ENCODE data around the gene ZNF600. TPM values are rescaled to one million over a fixed set of nuclear protein-coding genes. Genes with fewer than 3 reads are reported as not detected.

Gene ZNF600
- total and polyA plus RNA-seq, 9 of the 15 experiments (the other 6 are each of a cell fraction or from before 2014, with no cell fraction given) = 5.7 to 21.5 (median 17.6) TPM

DNA sequence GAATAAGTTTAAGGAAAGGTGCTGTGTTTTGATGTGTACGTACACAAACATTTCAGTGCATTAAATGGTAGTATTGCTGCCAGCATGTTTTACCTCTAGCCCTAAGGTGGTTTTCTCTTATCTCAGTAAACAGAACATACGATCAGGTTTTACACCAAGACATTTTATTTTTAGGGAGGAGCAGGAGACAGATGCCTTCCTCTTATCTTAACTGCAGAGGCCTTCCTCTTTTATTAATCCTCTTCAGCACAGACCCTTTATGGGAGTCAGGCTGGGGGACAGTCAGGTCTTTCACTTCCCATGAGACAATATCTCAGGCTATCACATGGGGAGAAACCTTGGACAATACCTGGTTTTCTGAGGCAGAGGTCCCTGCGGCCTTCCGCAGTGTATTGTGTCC is 36.8 kb downstream of the ZNF600 start:
- POLR2A ChIA-PET = no interaction called here
- no TSS peak for BruUV-seq (replicated peaks)
- CTCF ChIA-PET (ENCODE audit: low intra/inter-chr PET ratio) = no interaction called here
- H3K36me3 ChIP-seq (ENCODE audit: control insufficient read depth, insufficient read depth, low read length) = no peaks in the 10 kb centered on the region
- 7% methylated on average over 4 of the region's 4 CpGs for WGBS (ENCODE audit: insufficient coverage, low coverage, missing lambda C conversion rate)
- peak; percentile 8; the same call in 1 of the 2 replicates for TF ChIP-seq GATA2 (CRISPR knock-in tag; IDR thresholded peaks at IDR 0.05)
- TF ChIP-seq ARID1B (IDR thresholded peaks at IDR 0.05) = peak; percentile 64
- TF ChIP-seq TEAD4 (IDR thresholded peaks at IDR 0.05; ENCODE audit: low read length) = peak; percentile 79
- no peak for TF ChIP-seq TEAD4 (CRISPR knock-in tag; IDR thresholded peaks at IDR 0.05; ENCODE audit: borderline replicate concordance)
- TF ChIP-seq NFIC (IDR thresholded peaks at IDR 0.05) = 0 out of 2 replicates have a peak, but pooled peaks have one; percentile 23
- TF ChIP-seq NFE2L1 (tag; IDR thresholded peaks at IDR 0.05; ENCODE audit: borderline replicate concordance, low read depth) = no peak
- TF ChIP-seq CBFA2T2 (conservative IDR thresholded peaks at IDR 0.05) = peak; percentile 74
- peak; percentile 42; the same call in 1 of the 2 replicates for TF ChIP-seq KLF16 (IDR thresholded peaks at IDR 0.05)
- TF ChIP-seq CBFA2T3 (IDR thresholded peaks at IDR 0.05) = peak; percentile 84
- TF ChIP-seq TCF3 (CRISPR knock-in tag; IDR thresholded peaks at IDR 0.05) = peak; percentile 57
- TF ChIP-seq U2AF2 (optimal IDR thresholded peaks at IDR 0.05; ENCODE audit: low read depth, low read length) = no peak
- no peak for TF ChIP-seq LEF1 (IDR thresholded peaks at IDR 0.05)
- TF ChIP-seq, protein P1, sequence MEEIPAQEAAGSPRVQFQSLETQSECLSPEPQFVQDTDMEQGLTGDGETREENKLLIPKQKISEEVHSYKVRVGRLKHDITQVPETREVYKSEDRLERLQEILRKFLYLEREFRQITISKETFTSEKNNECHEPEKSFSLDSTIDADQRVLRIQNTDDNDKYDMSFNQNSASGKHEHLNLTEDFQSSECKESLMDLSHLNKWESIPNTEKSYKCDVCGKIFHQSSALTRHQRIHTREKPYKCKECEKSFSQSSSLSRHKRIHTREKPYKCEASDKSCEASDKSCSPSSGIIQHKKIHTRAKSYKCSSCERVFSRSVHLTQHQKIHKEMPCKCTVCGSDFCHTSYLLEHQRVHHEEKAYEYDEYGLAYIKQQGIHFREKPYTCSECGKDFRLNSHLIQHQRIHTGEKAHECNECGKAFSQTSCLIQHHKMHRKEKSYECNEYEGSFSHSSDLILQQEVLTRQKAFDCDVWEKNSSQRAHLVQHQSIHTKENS (CRISPR knock-in tag; IDR thresholded peaks at IDR 0.05) = no peak
- no peak for TF ChIP-seq ARID2 (IDR thresholded peaks at IDR 0.05)
- no peak for TF ChIP-seq NR3C1 (CRISPR knock-in tag; IDR thresholded peaks at IDR 0.05)
- TF ChIP-seq NCOR1 (IDR thresholded peaks at IDR 0.05) = peak; percentile 62
- peak; percentile 43; the same call in 1 of the 2 replicates for TF ChIP-seq TAL1 (IDR thresholded peaks at IDR 0.05)
- TF ChIP-seq SPI1 (IDR thresholded peaks at IDR 0.05; ENCODE audit: borderline replicate concordance, low read depth, low read length) = peak; percentile 77; the same call in 1 of the 2 replicates
- TF ChIP-seq TRIM24 (IDR thresholded peaks at IDR 0.05) = peak; percentile 19 to 52; a peak in 2 of 4 replicates
- intact Hi-C loops (cut with micrococcal nuclease) (loop anchor here (2.0 kb wide), 1 partner anchor 501 kb away; no protein-coding TSS in a partner anchor), in situ Hi-C loops (cut with MboI) (no loop called here)
- H3K27ac ChIP-seq (ENCODE audit: extremely low read depth, low read depth, low read length) = no peak overlapping the region
- H3K4me3 ChIP-seq = no peak overlapping the region
- peaks cover 0 to 3% of the 10 kb centered on the region in 2 experiments; a peak in 3 of 5 replicates for H3K4me1 ChIP-seq (replicated peaks in 1 of 2; ENCODE audit: control insufficient read depth in 2 of 2, insufficient read depth in 2 of 2, low read length in 2 of 2)
- H2AFZ ChIP-seq (ENCODE audit: low read depth, low read length) = no peak overlapping the region
- no peaks in the 10 kb centered on the region for H3K79me2 ChIP-seq (ENCODE audit: control insufficient read depth, insufficient read depth, low read length)
- no peaks in the 10 kb centered on the region for H3K9me1 ChIP-seq (ENCODE audit: control insufficient read depth, insufficient read depth, low read length)
- H3K4me2 ChIP-seq (ENCODE audit: insufficient read depth, low read length) = 0 out of 2 replicates have a peak overlapping the region, but pooled peaks have one; percentile 11
- DNase-seq (ENCODE audit: extremely low read depth in 1 of 4, low spot score in 3 of 4) (peak in 1 of 4 experiments; percentile 47), ATAC-seq (no peak), FAIRE-seq (no peak)
- H3K27me3 ChIP-seq (ENCODE audit: control insufficient read depth in 2 of 2, insufficient read depth in 2 of 2, low read length in 2 of 2) = no peaks in the 10 kb centered on the region
- H3K9me3 ChIP-seq (replicated peaks; ENCODE audit: control insufficient read depth, insufficient read depth, low read depth, low read length) = peaks cover 5% of the 10 kb centered on the region; the same call in 1 of the 2 replicates
- H4K20me1 ChIP-seq (replicated peaks; ENCODE audit: control insufficient read depth, insufficient read depth, low read length) = no peaks in the 10 kb centered on the region
- H3K9ac ChIP-seq (ENCODE audit: insufficient read depth in 1 of 2, low read depth in 2 of 2, low read length in 2 of 2) = no peak overlapping the region
